Measurements from ENCODE around the gene LPAR3. TPM values are rescaled to one million over a fixed set of nuclear protein-coding genes. Genes with fewer than 3 reads are reported as not detected.
A peak's percentile ranks its signal among the peaks of the same experiment; 100 is the strongest.
"Not testable (repeated sequence)": the region's sequence is repeated elsewhere in the genome, so short reads cannot be mapped to it uniquely, and the experiment has no call there.

Gene LPAR3
- 4.7 TPM for total RNA-seq

DNA sequence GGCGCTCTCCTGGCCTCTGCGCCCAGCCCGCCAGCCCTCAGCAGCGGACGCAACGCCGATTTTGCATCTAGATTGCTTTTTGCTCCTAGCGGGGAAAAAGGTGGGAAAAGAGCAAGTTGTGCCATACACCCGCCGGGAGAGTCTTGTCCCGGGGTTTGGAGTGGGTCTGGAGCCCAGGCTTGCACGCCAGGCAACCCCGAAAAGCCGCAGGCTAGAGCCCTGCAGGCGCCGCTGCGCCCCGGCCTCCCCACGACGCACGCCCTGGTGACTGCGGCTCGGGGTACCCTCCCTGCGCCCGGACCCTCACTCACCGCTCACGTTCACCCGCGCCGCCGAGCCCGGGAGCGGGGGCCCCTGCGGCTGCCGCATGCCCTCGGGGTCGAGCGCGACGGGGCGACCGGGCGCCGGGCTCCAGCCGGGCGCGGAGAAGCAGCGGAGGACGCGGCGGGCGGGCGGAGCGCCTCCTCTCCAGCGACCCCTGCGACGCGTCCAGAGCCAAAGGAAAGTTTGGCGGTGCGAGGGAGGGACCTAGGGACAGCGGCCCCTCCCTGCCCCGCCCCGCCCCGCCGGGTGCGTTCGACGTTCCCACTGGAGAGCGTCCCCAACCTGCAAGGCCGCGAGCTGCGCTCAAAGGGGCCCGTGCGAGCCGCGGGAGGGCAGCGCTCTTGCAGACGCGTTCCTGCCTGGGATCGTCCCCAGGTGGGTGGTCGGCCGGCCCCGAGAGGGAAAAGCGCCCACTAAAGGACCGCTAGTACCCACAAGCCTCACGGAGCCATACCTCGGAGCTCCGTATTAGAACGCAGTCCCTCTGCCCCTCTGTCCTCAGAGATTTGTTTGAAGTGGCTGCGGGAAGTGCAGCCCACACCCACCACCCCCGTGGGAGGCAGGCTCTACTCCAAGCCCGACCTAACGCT lies at the start of gene LPAR3:
Gene LPAR3, minus strand, starts transcription at position 502 of the 914 bp plus-strand sequence. CDS start 27,086 bp downstream, outside the sequence.
- peak; percentile 46 for DNase-seq

DNA sequence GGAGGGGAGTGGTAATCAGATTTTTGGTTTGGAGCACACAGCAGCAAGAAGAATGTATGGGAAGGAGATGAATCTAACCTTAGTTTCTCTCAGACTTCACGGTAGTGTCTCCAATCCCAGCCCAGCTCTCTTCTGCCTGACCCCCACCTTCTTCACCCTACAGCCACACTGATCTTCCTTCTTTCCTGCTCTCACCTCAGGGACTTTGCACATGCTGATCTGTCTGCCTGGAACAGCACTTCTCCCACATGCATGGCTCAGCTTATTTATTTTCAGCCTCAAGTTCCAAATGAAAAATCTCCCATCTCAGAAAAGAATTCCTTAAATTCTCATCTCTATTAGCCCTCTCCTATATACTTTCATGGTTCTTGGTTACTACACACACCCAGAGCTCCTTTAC lies 48.8 kb upstream of the LPAR3 start:
- DNase-seq = no peak

GRCh38 chr1:84940481-84940880 lies 47.5 kb upstream of the LPAR3 start:
- no peak for DNase-seq

- DNase-seq = no peak
Measured at GRCh38 chr1:84939761-84940160, 46.8 kb upstream of the LPAR3 start.

DNA sequence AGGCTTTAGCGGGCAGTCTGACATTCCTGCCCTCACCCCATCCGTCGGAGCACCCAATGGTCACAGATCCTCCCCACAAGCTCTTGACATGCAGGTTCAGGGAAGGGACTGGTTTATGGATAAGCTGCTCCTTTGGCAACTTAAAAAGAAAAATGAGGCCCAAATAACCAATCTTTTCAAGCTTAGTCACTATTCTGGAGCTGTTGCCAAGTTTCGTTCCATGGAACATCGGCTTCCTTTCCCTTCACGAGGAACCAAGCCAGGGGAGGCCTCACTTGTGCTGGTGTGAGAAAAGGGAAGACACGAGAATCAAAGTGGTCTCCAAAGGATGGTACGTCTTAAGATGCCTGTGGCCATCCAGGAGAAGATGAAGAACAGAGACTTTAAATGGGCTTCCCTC lies 46.1 kb upstream of the LPAR3 start:
- no peak for DNase-seq

- DNase-seq = peak; percentile 89
Measured at GRCh38 chr1:84936116-84936810, 43.3 kb upstream of the LPAR3 start.

DNA sequence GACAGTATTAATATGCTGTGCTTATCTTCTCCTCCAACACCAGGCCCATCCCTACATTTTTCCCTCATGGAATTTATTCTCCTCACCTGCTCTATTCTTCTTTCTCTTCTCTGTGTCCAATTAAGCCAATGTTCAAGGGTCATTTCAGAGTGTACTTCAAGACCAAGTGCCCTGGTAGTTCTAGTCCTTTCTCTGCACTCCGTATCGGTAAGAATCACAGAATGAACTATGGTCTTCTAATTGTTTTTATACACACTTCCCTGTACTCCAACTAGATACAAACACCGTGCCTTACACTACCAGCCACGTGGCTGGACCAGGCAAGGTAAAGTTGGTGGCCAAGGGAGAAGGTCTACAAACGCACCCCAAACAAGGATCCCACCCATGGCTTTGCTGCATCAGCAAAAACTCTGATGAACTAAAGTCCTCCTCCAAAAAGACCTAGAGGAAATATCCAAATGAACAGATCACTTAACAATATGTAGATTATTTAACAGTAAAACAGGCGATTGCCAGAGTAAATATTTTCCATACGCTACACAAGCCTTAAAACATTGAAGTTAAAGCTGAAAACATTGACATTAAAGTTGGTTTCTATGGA lies 40.1 kb upstream of the LPAR3 start:
- peak; percentile 9 for DNase-seq

GRCh38 chr1:84930831-84931230 lies 37.8 kb upstream of the LPAR3 start:
- no peak for DNase-seq

- DNase-seq = no peak
Measured at GRCh38 chr1:84930329-84930728, 37.3 kb upstream of the LPAR3 start.

DNA sequence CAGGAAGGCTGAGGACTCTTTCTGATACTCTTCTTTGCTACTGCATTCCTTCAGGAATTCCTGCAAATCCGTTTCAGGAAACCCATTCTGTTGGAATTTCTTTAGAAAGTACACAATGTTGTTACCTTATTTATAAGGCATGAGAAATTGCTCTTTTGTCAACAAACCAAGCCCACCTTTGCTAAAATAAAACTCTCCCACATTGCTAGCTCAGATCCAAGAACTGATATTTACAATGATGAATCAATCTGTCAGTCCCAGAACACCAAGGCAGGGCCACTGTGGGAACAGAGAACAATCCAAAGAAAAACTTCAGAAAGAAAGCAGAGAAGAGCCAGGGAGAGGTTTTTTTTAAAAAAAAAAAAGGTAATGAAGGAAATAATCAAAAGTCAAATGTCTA lies 36.6 kb upstream of the LPAR3 start:
- no peak for DNase-seq

DNA sequence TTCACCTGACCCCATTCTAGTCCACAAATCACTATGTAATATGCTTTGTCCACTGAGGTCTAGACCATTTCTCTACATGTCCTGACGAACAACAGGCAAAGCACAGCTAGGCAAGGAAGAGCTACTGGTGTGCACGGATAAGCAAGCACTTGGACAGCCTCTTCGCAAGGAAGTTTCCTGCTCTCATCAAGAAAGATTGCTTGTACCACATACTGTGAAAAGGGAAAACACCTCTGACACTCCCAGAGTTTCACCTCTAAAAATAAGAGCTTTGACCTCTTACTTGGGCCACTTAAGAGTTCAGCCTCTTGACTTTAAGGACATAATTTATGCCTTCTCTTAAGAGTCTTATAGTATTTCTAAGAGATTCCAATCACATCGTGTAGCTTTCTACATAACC lies 36.0 kb upstream of the LPAR3 start:
- DNase-seq = no peak

DNA sequence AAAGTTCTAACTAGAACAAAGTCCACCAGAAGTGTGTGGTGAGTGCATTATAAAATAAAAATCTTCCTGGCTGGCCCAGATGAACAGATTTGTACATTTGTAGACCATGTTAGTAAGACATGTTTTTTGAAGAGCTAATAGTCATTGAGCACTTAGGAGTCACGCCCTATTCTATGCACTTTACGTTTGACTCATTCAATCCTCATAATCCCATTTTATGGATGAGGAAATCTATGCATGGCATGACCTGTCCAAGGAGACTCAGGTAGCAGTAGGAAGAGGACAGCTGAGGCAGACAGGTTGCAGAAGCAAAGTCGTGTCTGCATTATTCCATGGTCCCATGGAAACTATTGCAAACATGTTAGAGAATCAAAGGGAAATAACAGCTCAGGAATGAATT lies 30.3 kb upstream of the LPAR3 start:
- DNase-seq = no peak

GRCh38 chr1:84920159-84920558 lies 27.2 kb upstream of the LPAR3 start:
- DNase-seq = no peak

- DNase-seq = no peak
Measured at GRCh38 chr1:84919461-84919970, 26.5 kb upstream of the LPAR3 start.

GRCh38 chr1:84918726-84919336 lies 25.8 kb upstream of the LPAR3 start:
- no peak for DNase-seq

DNA sequence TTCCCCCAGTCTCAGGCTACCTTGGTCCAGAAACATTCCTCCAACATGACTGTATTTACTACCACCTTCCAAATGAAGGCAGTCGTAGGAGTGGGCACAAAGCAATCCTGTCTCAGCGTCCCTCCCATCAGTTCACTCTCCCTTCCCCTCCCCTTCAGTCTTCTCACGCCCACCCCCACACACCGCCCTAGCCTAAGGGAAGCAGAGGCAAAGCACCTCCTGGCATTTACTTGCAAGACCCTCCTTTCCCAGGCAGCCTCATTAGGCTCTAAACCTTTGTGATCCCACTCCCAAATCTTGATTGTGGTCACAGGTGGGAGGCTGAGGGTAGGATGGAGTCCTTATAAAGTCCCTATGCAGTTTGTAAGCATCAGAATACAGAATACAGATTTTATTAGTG lies 23.9 kb upstream of the LPAR3 start:
- DNase-seq = no peak

DNA sequence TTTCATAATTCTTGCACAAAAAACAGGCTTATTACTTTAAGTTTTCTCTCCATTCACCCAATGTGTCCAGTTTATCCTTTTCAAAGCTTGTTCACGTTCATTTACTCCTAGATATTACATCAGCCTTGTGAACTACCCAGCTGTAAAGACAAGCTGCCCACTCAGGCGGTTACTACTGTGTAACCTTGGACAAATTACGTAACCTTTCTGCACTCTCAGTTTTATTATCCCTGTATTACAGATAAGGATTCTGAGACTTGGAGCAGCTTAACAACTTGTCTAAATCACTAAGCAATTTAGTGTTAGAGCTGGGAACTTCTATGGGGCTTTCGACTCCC lies 20.5 kb upstream of the LPAR3 start:
- DNase-seq = no peak

DNA sequence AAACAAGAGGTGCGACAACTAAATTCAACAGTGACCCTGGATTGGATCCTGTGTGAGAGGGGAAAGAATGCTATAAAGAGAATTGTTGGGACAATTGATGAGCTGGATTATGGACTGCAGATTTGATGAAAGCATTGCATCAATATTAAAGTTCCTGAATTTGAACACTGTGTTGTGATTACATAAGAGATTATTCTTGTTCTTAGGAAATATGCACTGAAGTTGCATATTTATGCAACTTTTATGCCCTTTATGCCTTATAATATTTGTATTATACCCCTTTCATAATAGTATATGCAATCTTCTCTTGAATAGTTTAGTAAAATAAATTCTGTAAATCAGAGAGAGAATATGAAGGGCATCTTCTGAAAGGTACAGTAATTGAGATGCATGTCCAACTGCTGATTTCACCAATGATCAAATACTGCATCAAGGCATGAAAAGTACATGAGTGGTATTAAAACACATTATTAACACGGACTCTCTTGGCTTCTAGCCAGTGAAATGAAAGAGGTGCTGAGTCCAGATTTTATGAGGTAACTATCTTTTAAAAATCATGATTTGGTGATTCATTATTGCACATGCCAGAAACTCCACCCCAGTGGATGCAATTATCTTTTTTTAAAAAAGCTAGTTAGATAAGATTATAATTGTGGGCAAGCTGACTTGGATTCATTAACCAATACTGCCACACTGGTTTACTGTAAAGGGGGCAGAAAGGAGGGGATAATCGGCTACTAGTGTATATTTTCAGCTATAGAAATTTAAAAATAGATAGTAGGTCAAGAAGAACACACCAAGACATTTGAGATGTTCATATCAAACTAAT lies 19.9 kb upstream of the LPAR3 start:
- DNase-seq = no peak

- DNase-seq = not testable (repeated sequence)
Measured at GRCh38 chr1:84908746-84909464, 15.9 kb upstream of the LPAR3 start.

DNA sequence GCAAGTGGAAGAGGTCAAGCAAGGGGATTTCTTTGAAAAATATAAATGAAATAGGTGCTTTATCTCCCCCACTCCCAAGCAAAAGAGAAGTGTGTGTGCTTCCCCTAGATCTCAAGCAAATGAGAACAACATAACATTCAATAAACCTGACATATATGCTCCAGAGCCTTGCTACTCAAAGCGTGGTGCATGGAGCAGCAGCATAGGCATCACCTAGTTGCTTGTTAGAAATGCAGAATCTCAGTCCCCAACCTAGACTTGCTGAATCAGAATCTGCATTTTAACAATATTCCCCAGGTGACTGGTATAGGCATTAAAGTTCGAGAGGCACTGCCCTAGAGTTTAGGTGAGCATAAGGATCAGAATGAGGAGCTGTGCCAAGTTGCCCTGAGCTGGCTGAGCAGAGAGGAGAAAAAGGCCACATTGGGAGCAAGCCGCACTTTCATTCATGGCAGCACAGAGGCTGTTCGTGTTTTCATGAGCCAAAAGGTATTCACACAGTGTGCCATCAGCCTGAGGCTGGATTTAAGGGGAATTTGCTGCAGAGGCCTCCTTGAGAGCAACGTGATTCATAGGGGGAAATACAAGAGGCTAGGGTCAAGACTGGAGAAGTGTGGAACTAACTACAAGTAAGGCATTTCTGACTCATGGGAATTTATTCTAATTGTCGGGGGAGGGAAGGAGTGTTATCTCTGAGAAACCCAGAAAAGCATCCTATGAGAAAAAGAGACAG lies 14.3 kb upstream of the LPAR3 start:
- no peak for DNase-seq

All from tongue (tissue), 2 donors.